KOPT-K1 (cell line): ENCODE results near the gene NF1.

Experiments
- H3K27ac ChIP-seq: fragments of 200-600 bp; sonication (generic); 2 replicates; pipeline ENCODE4 v1.5.1; 2016; ENCODE audit warnings: antibody characterized with exemption, mild to moderate bottlenecking, low read depth, low read length; ENCODE audit not compliant: poor library complexity, severe bottlenecking
- H3K36me3 ChIP-seq: fragments of 200-600 bp; sonication (generic); 2 replicates; pipeline ENCODE4 v1.5.1; 2017; ENCODE audit warnings: antibody characterized with exemption, mild to moderate bottlenecking, low read length, moderate library complexity; ENCODE audit not compliant: insufficient read depth
- H3K9me3 ChIP-seq: fragments of 200-600 bp; sonication (generic); 2 replicates; pipeline ENCODE4 v1.5.1; 2017; ENCODE audit warnings: antibody characterized with exemption, low read length, mild to moderate bottlenecking; ENCODE audit not compliant: insufficient read depth, poor library complexity, severe bottlenecking

NF1 gene

GRCh38 chr17:31349454-31349853, 254.7 kb downstream of the NF1 start:
- Histone ChIP-seq H3K36me3 (peaks cover 54% of the 10 kb centered on the region), H3K9me3 (no peaks in the 10 kb centered on the region), H3K27ac (no peak overlapping the region)

- Histone ChIP-seq H3K9me3 (no peaks in the 10 kb centered on the region), H3K36me3 (peaks cover 75% of the 10 kb centered on the region), H3K27ac (no peak overlapping the region)
Measured at GRCh38 chr17:31355935-31356334, 261.2 kb downstream of the NF1 start.

GRCh38 chr17:31357091-31357490, 262.3 kb downstream of the NF1 start:
- H3K36me3 ChIP-seq, result peaks cover 76% of the 10 kb centered on the region
- no peaks in the 10 kb centered on the region for H3K9me3 ChIP-seq
- H3K27ac ChIP-seq, result no peak overlapping the region

- peaks cover 76% of the 10 kb centered on the region for H3K36me3 ChIP-seq
Measured at GRCh38 chr17:31357839-31358394, 263.1 kb downstream of the NF1 start.

GRCh38 chr17:31364012-31364411, 269.2 kb downstream of the NF1 start:
- Histone ChIP-seq H3K36me3 (peaks cover 52% of the 10 kb centered on the region), H3K27ac (no peak overlapping the region), H3K9me3 (no peaks in the 10 kb centered on the region)

More at GRCh38 chr17:31357839-31358394, 263.1 kb downstream of the NF1 start:
- Histone ChIP-seq H3K9me3 (no peaks in the 10 kb centered on the region), H3K27ac (no peak overlapping the region)

- Histone ChIP-seq H3K27ac (no peak overlapping the region), H3K36me3 (peaks cover 36% of the 10 kb centered on the region), H3K9me3 (no peaks in the 10 kb centered on the region)
Measured at GRCh38 chr17:31366088-31366487, 271.3 kb downstream of the NF1 start.

GRCh38 chr17:31369266-31369665, 274.5 kb downstream of the NF1 start:
- Histone ChIP-seq H3K9me3 (no peaks in the 10 kb centered on the region), H3K27ac (no peak overlapping the region), H3K36me3 (peaks cover 22% of the 10 kb centered on the region)

GRCh38 chr17:31371511-31372097, 276.8 kb downstream of the NF1 start:
- H3K9me3 ChIP-seq, result no peaks in the 10 kb centered on the region
- H3K36me3 ChIP-seq, result peaks cover 26% of the 10 kb centered on the region
- no peak overlapping the region for H3K27ac ChIP-seq

GRCh38 chr17:31373150-31374093, 278.6 kb downstream of the NF1 start:
- Histone ChIP-seq H3K9me3 (no peaks in the 10 kb centered on the region), H3K36me3 (peaks cover 18% of the 10 kb centered on the region), H3K27ac (no peak overlapping the region)

- Histone ChIP-seq H3K9me3 (no peaks in the 10 kb centered on the region), H3K36me3 (peaks cover 18% of the 10 kb centered on the region), H3K27ac (no peak overlapping the region)
Measured at GRCh38 chr17:31374094-31374447, 279.3 kb downstream of the NF1 start.

- Histone ChIP-seq H3K36me3 (peaks cover 14% of the 10 kb centered on the region), H3K9me3 (no peaks in the 10 kb centered on the region), H3K27ac (no peak overlapping the region)
Measured at GRCh38 chr17:31374503-31374902, 279.7 kb downstream of the NF1 start.

GRCh38 chr17:31378638-31379037, 283.9 kb downstream of the NF1 start:
- no peaks in the 10 kb centered on the region for H3K9me3 ChIP-seq
- H3K27ac ChIP-seq, result no peak overlapping the region
- peaks cover 11% of the 10 kb centered on the region for H3K36me3 ChIP-seq

GRCh38 chr17:31379597-31380205, 284.9 kb downstream of the NF1 start:
- 0 out of 2 replicates have a peak, but pooled peaks cover under 1% of the 10 kb centered on the region for H3K36me3 ChIP-seq

GRCh38 chr17:31381165-31381668, 286.4 kb downstream of the NF1 start:
- H3K36me3 ChIP-seq, result no peaks in the 10 kb centered on the region
- no peaks in the 10 kb centered on the region for H3K9me3 ChIP-seq
- no peak overlapping the region for H3K27ac ChIP-seq

More at GRCh38 chr17:31379597-31380205, 284.9 kb downstream of the NF1 start:
- Histone ChIP-seq H3K9me3 (no peaks in the 10 kb centered on the region), H3K27ac (no peak overlapping the region)
